Activated CD8-positive, alpha-beta T cell treated with anti-CD3 and anti-CD28 coated beads for 36 hours (primary cell): Measurements from ENCODE around the gene PTPN4. TPM values are rescaled to one million over a fixed set of nuclear protein-coding genes. Genes with fewer than 3 reads are reported as not detected.
A peak's percentile ranks its signal among the peaks of the same experiment; 100 is the strongest.

ENCODE experiments used
- ATAC-seq: fragments of 200-7000 bp; cut with Tn5 transposase; one replicate; pipeline ENCODE4 v1.10.0; 2021; ENCODE audit warnings: mild to moderate bottlenecking, moderate library complexity
- CTCF ChIA-PET: fragments of 350-600 bp; sonication (Branson Sonifier 250); formaldehyde crosslinking; loops from one replicate; lab custom pipeline; 2021; ENCODE audit warnings: antibody characterized with exemption; lab: Charles Lee
- POLR2A ChIA-PET: fragments of 350-600 bp; sonication (Branson Sonifier 250); formaldehyde crosslinking; loops from one replicate; lab custom pipeline; 2021; ENCODE audit warnings: antibody characterized with exemption; lab: Charles Lee
- DNase-seq: peaks from one replicate; pipeline ENCODE4 v3.0.0-alpha.2; 2020
- H3K27ac Mint-ChIP-seq: one replicate; pipeline ENCODE4 v1.8.0; 2021; ENCODE audit warnings: mild to moderate bottlenecking, mixed read lengths
- H3K27me3 Mint-ChIP-seq: one replicate; pipeline ENCODE4 v1.8.0; 2021; ENCODE audit warnings: mixed read lengths
- H3K36me3 Mint-ChIP-seq: one replicate; pipeline ENCODE4 v1.8.0; 2021; ENCODE audit warnings: low read depth, mixed read lengths
- H3K4me1 Mint-ChIP-seq: one replicate; pipeline ENCODE4 v1.8.0; 2021; ENCODE audit warnings: low read depth, mixed read lengths
- H3K4me3 Mint-ChIP-seq: one replicate; pipeline ENCODE4 v1.8.0; 2021; ENCODE audit warnings: mild to moderate bottlenecking, moderate library complexity, mixed read lengths
- H3K9me3 Mint-ChIP-seq: one replicate; pipeline ENCODE4 v1.8.0; 2021; ENCODE audit warnings: mixed read lengths
- intact Hi-C: fragments of 100-400 bp; cut with micrococcal nuclease; formaldehyde crosslinking; loops from one replicate; pipeline ENCODE4 v1.10.0; 2022
- total RNA-seq, 2 experiments: library from RNA; stranded (reverse); gene quantifications; one replicate each; pipeline ENCODE4 v1.2.3, GENCODE V29; 2021
- TF ChIP-seq, protein P1 (sequence below): fragments of 200-600 bp; IDR thresholded peaks from one replicate; pipeline ENCODE4 v1.8.0; 2022; ENCODE audit warnings: antibody characterized with exemption, mild to moderate bottlenecking

The PTPN4 gene
- total RNA-seq, 2 experiments from 2014 or later = 34.4 to 40.2 TPM

DNA sequence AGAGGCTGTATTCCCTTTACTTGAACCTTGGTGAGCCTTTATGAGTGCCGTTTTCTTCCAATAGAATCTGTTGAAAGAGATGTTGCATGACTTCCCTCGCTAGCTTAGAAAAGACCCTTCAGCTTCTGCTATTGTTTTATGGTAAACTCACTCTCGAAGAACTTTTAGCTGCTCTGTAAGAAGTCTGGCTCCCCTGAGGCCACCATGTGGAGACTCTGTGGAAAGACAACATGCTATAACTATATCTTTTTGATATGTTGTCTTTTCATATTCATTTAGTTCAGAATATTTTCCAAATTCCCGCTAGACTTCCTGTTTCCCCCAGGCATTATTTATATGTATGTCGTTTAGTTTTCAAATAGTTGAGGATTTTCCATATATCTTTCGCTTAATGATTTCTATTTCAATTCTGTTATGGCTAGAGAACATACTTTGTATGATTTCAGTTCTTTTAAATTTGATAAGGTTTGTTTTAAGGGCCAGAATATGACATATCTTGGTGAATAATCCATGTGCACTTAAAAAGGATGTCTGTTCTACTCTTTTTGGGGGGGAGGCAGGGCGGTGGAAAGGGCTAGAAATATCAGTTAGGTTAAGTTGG is 64.1 kb downstream of the PTPN4 start:
- no peaks in the 10 kb centered on the region for H3K9me3 Mint-ChIP-seq
- peak; percentile 56 for DNase-seq
- peaks cover 10% of the 10 kb centered on the region for H3K36me3 Mint-ChIP-seq
- intact Hi-C loops = loop anchor here (2.0 kb wide), 1 partner anchor 71 kb away; no protein-coding TSS in a partner anchor
- no peak overlapping the region for H3K27ac Mint-ChIP-seq
- TF ChIP-seq, protein P1, sequence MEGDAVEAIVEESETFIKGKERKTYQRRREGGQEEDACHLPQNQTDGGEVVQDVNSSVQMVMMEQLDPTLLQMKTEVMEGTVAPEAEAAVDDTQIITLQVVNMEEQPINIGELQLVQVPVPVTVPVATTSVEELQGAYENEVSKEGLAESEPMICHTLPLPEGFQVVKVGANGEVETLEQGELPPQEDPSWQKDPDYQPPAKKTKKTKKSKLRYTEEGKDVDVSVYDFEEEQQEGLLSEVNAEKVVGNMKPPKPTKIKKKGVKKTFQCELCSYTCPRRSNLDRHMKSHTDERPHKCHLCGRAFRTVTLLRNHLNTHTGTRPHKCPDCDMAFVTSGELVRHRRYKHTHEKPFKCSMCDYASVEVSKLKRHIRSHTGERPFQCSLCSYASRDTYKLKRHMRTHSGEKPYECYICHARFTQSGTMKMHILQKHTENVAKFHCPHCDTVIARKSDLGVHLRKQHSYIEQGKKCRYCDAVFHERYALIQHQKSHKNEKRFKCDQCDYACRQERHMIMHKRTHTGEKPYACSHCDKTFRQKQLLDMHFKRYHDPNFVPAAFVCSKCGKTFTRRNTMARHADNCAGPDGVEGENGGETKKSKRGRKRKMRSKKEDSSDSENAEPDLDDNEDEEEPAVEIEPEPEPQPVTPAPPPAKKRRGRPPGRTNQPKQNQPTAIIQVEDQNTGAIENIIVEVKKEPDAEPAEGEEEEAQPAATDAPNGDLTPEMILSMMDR = peak; percentile 79
- ChIA-PET CTCF (interaction anchor here (0.6 to 3.0 kb wide), 18 partner anchors 11 to 416 kb away, joined by 3 to 43 read pairs (median 4); partner anchors contain the start of gene PTPN4), POLR2A (no interaction called here)
- no peak overlapping the region for H3K4me3 Mint-ChIP-seq
- ATAC-seq = no peak
- H3K27me3 Mint-ChIP-seq = no peaks in the 10 kb centered on the region
- peaks cover 58% of the 10 kb centered on the region for H3K4me1 Mint-ChIP-seq

DNA sequence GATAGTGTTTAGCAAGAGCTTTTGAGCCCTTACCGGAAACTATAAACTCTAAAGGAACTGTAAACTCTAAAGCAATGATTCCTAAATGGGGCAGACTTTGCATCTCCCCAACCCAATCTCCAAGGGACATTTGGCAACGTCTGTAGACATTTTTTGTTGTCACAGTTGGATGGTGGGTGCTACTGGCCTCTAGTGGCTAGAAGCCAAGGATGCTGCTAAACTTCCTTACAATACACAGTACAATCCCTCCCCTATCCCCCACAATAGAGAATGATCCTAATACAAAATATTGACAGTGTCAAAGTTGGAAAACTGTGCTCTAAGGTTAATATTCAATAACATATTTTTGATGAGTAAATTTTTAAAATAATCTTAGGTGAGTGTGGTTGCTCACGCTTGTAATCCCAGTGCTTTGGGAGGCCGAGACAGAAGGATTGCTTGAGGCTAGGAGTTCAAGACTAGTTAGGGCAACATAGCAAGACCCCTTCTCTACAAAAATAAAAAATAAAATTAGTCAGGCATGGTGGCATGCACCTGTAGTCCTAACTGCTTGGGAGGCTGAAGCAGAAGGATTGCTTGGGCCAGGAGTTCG is 66.7 kb downstream of the PTPN4 start:
- ChIA-PET CTCF (interaction anchor here (0.6 to 4.1 kb wide), 19 partner anchors 8 to 457 kb away, joined by 3 to 35 read pairs (median 4); no protein-coding TSS in a partner anchor), POLR2A (interaction anchor here (0.7 kb wide), 1 partner anchor 70 kb away, joined by 3 read pairs; no protein-coding TSS in a partner anchor)
- ATAC-seq = peak; percentile 48
- H3K4me3 Mint-ChIP-seq = no peak overlapping the region
- peaks cover 15% of the 10 kb centered on the region for H3K9me3 Mint-ChIP-seq
- DNase-seq = peak; percentile 59
- intact Hi-C loops = loop anchor here (2.0 kb wide), 1 partner anchor 124 kb away; no protein-coding TSS in a partner anchor
- peaks cover 23% of the 10 kb centered on the region for H3K36me3 Mint-ChIP-seq
- peaks cover 52% of the 10 kb centered on the region for H3K4me1 Mint-ChIP-seq
- H3K27ac Mint-ChIP-seq = no peak overlapping the region
- TF ChIP-seq, protein P1 = peak; percentile 65
- H3K27me3 Mint-ChIP-seq = no peaks in the 10 kb centered on the region

DNA sequence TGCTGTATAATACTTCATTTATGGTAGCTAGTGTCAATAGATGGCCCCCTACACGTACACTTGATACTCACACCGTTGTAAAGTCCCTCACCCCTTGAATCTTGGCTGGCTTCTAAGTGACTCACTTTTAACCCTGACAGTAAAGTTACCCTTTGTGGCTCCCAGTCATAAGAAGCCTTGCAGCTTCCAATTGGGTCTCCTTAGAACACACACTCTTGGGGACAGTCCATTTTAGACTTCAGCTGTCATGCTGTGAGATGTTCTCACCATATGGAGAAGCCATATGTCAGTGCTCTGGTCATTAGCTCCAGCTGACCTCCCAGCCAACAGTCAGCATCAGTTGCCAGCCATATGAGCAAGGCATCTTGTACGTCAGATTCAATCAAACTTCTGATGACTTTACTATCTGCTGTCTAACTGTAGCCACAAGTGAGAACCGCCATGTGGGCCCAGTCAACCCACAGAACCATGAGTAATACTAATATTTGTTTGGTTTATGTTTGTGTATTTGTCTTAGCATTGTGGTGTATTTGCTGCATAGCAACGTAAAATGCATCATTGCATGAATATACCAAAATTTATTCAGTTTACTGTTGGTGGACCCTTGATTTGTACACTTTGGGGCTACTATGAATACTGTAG is 68.3 kb downstream of the PTPN4 start:
- H3K27ac Mint-ChIP-seq = peak overlapping the region; percentile 45
- ChIA-PET POLR2A (interaction anchor here (1.0 kb wide), 1 partner anchor 70 kb away, joined by 3 read pairs; no protein-coding TSS in a partner anchor), CTCF (interaction anchor here (0.7 to 4.1 kb wide), 11 partner anchors 10 to 485 kb away, joined by 3 to 35 read pairs (median 3); no protein-coding TSS in a partner anchor)
- intact Hi-C loops = loop anchor here (2.0 kb wide), 1 partner anchor 125 kb away; no protein-coding TSS in a partner anchor
- no peaks in the 10 kb centered on the region for H3K27me3 Mint-ChIP-seq
- H3K9me3 Mint-ChIP-seq = peaks cover 15% of the 10 kb centered on the region
- H3K4me3 Mint-ChIP-seq = no peak overlapping the region
- peak; percentile 53 for DNase-seq
- TF ChIP-seq, protein P1 = no peak
- peaks cover 20% of the 10 kb centered on the region for H3K36me3 Mint-ChIP-seq
- peak; percentile 94 for ATAC-seq
- H3K4me1 Mint-ChIP-seq = peaks cover 47% of the 10 kb centered on the region

DNA sequence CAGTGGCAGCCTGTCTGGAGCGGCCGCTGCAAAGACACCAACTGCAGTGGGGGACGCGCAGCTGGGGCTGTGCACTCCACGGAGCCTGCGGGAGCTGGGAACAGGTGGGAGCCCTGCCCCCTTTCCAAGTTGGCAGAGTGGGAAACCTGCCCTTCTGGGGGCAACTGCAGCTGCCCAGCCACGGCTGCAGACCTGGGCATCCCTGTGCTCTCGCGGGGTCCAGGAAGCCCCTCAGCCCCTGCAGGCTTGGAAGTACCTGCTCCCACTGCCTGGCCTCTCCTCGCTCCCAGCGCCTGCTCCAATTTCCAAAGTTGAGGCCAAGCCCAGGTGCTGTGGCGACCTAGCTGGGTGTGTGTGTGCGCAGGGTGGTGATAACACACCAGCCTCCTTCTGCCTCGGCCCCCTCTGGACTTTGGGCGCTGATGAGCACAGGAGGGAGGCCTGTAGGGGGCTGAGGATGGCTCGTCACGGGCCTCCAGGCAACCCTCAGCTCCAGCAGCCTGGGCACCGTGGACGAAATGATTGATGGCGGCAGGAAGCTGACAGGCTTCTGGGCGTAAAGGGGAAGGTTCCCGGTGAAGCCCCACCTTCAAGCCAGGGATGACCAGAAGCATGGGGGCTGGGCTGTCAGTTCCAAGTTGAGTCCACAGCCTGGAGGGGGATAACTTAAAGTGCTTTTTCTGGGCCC is 76.9 kb downstream of the PTPN4 start:
- no peak for DNase-seq
- H3K36me3 Mint-ChIP-seq = peaks cover 3% of the 10 kb centered on the region
- H3K27ac Mint-ChIP-seq = no peak overlapping the region
- no peak overlapping the region for H3K4me3 Mint-ChIP-seq
- peaks cover 55% of the 10 kb centered on the region for H3K4me1 Mint-ChIP-seq
- intact Hi-C loops = no loop called here
- POLR2A ChIA-PET = no interaction called here
- H3K9me3 Mint-ChIP-seq = no peaks in the 10 kb centered on the region
- TF ChIP-seq, protein P1 = no peak
- H3K27me3 Mint-ChIP-seq = no peaks in the 10 kb centered on the region
- no peak for ATAC-seq
- CTCF ChIA-PET = interaction anchor here (1.1 to 2.2 kb wide), 2 partner anchors 11 to 841 kb away, joined by 3 to 7 read pairs; no protein-coding TSS in a partner anchor
